GM18508 (cell line): ENCODE data around the gene OPN1MW.
"Not testable (repeated sequence)": the region's sequence is repeated elsewhere in the genome, so short reads cannot be mapped to it uniquely, and the experiment has no call there.

ENCODE experiments used
- ATAC-seq: cut with Tn5 transposase; IDR thresholded peaks from one replicate; pipeline ENCODE4 v1.9.1; 2021; ENCODE audit warnings: moderate number of reproducible peaks; ENCODE audit not compliant: insufficient read depth, unreplicated experiment

OPN1MW gene

GRCh38 chrX:154182296-154182695 lies at the start of gene OPN1MW:
Gene OPN1MW, plus strand, starts transcription at chrX:154182596. Its CDS starts 82 bp downstream, at chrX:154182678.
- ATAC-seq: not testable (repeated sequence)

GRCh38 chrX:154135458-154136229 lies 46.8 kb upstream of the OPN1MW start:
- no peak for ATAC-seq

- ATAC-seq: no peak
These were observed 45.7 kb upstream of the OPN1MW start for GRCh38 chrX:154136627-154137161.

GRCh38 chrX:154138857-154139256 lies 43.5 kb upstream of the OPN1MW start:
- no peak for ATAC-seq

GRCh38 chrX:154140206-154140605 lies 42.2 kb upstream of the OPN1MW start:
- ATAC-seq: no peak

- ATAC-seq: no peak
These were observed 41.7 kb upstream of the OPN1MW start for GRCh38 chrX:154140742-154141141.

- ATAC-seq: no peak
These were observed 40.0 kb upstream of the OPN1MW start for GRCh38 chrX:154142386-154142785.

- ATAC-seq: no peak
These were observed 39.2 kb upstream of the OPN1MW start for GRCh38 chrX:154142950-154143745.

- not testable (repeated sequence) for ATAC-seq
These were observed 38.4 kb upstream of the OPN1MW start, which contains the start of gene OPN1LW for GRCh38 chrX:154144010-154144409. Gene OPN1LW, plus strand, starts transcription at chrX:154144243. Its CDS starts 41 bp downstream, at chrX:154144284.

GRCh38 chrX:154151030-154151429 lies 31.4 kb upstream of the OPN1MW start:
- not testable (repeated sequence) for ATAC-seq

- not testable (repeated sequence) for ATAC-seq
These were observed 26.2 kb upstream of the OPN1MW start for GRCh38 chrX:154156221-154156620.

- ATAC-seq: not testable (repeated sequence)
These were observed 25.2 kb upstream of the OPN1MW start for GRCh38 chrX:154157207-154157606.

- not testable (repeated sequence) for ATAC-seq
These were observed 23.1 kb upstream of the OPN1MW start for GRCh38 chrX:154159345-154159744.

GRCh38 chrX:154164902-154165301 lies 17.5 kb upstream of the OPN1MW start:
- not testable (repeated sequence) for ATAC-seq

- not testable (repeated sequence) for ATAC-seq
These were observed 14.0 kb upstream of the OPN1MW start for GRCh38 chrX:154168384-154168783.

- ATAC-seq: not testable (repeated sequence)
These were observed 9.9 kb upstream of the OPN1MW start for GRCh38 chrX:154172535-154172943.

- ATAC-seq: not testable (repeated sequence)
These were observed 8.0 kb upstream of the OPN1MW start for GRCh38 chrX:154174356-154174755.

GRCh38 chrX:154183794-154184193 lies 1.4 kb downstream of the OPN1MW start:
- ATAC-seq: not testable (repeated sequence)

- ATAC-seq: not testable (repeated sequence)
These were observed 10.4 kb downstream of the OPN1MW start for GRCh38 chrX:154192846-154193245.

GRCh38 chrX:154194316-154194715 lies 11.9 kb downstream of the OPN1MW start:
- not testable (repeated sequence) for ATAC-seq

- not testable (repeated sequence) for ATAC-seq
These were observed 14.1 kb downstream of the OPN1MW start for GRCh38 chrX:154196466-154196865.
